NCI-H2227 (cell line): ENCODE data around the gene TSPAN11.
A peak's percentile ranks its signal among the peaks of the same experiment; 100 is the strongest.
"Not testable (repeated sequence)": the region's sequence is repeated elsewhere in the genome, so short reads cannot be mapped to it uniquely, and the experiment has no call there.

ENCODE experiments used
- DNase-seq: peaks from one replicate; lab custom pipeline; 2025; ENCODE audit not compliant: unreplicated experiment; lab: John Stamatoyannopoulos, UW

The TSPAN11 gene

GRCh38 chr12:30926243-30927221, at the start of gene TSPAN11:
Gene TSPAN11 (plus strand): TSS chr12:30926748. CDS start chr12:30953992, 27,244 bp downstream.
- peak; percentile 56 for DNase-seq

GRCh38 chr12:30877105-30877875, 49.3 kb upstream of the TSPAN11 start:
- DNase-seq, result no peak

GRCh38 chr12:30878024-30878423, 48.5 kb upstream of the TSPAN11 start:
- no peak for DNase-seq

GRCh38 chr12:30880061-30880460, 46.5 kb upstream of the TSPAN11 start:
- peak; percentile 39 for DNase-seq

GRCh38 chr12:30880813-30881212, 45.7 kb upstream of the TSPAN11 start:
- no peak for DNase-seq

GRCh38 chr12:30882706-30883105, 43.8 kb upstream of the TSPAN11 start:
- DNase-seq, result no peak

GRCh38 chr12:30884799-30885198, 41.7 kb upstream of the TSPAN11 start:
- no peak for DNase-seq

GRCh38 chr12:30885321-30885720, 41.2 kb upstream of the TSPAN11 start:
- no peak for DNase-seq

- DNase-seq, result no peak
Measured at GRCh38 chr12:30887226-30887625, 39.3 kb upstream of the TSPAN11 start.

- no peak for DNase-seq
Measured at GRCh38 chr12:30888241-30888640, 38.3 kb upstream of the TSPAN11 start.

GRCh38 chr12:30894531-30894930, 32.0 kb upstream of the TSPAN11 start:
- DNase-seq, result not testable (repeated sequence)

- DNase-seq, result no peak
Measured at GRCh38 chr12:30896461-30896860, 30.1 kb upstream of the TSPAN11 start.

GRCh38 chr12:30898846-30899245, 27.7 kb upstream of the TSPAN11 start:
- DNase-seq, result no peak

- no peak for DNase-seq
Measured at GRCh38 chr12:30900351-30900750, 26.2 kb upstream of the TSPAN11 start.

- no peak for DNase-seq
Measured at GRCh38 chr12:30902001-30902400, 24.5 kb upstream of the TSPAN11 start.

GRCh38 chr12:30902596-30902995, 24.0 kb upstream of the TSPAN11 start:
- DNase-seq, result no peak

GRCh38 chr12:30905463-30906009, 21.0 kb upstream of the TSPAN11 start:
- no peak for DNase-seq

- no peak for DNase-seq
Measured at GRCh38 chr12:30908076-30908721, 18.3 kb upstream of the TSPAN11 start.

GRCh38 chr12:30908722-30909348, 17.7 kb upstream of the TSPAN11 start:
- no peak for DNase-seq

- no peak for DNase-seq
Measured at GRCh38 chr12:30909349-30910037, 17.1 kb upstream of the TSPAN11 start.
